Esophagus (tissue), 2 donors: Measurements from ENCODE around the gene RCOR1. TPM values are rescaled to one million over a fixed set of nuclear protein-coding genes. Genes with fewer than 3 reads are reported as not detected.
"Not testable (repeated sequence)": the region's sequence is repeated elsewhere in the genome, so short reads cannot be mapped to it uniquely, and the experiment has no call there.

ENCODE experiments used
- H3K27ac ChIP-seq, 2 donors: one replicate each; pipeline ENCODE4 v1.5.1; 2013; ENCODE audit warnings: low read depth in 2 of 2, mild to moderate bottlenecking in 2 of 2, inconsistent platforms in 1 of 2, low read length in 1 of 2, moderate library complexity in 1 of 2
- H3K27me3 ChIP-seq, 2 donors: one replicate each; pipeline ENCODE4 v1.6.1; 2013; ENCODE audit warnings: low read length in 2 of 2, control low read depth in 1 of 2, mild to moderate bottlenecking in 1 of 2; ENCODE audit not compliant: insufficient read depth in 2 of 2, control insufficient read depth in 1 of 2
- H3K36me3 ChIP-seq, 2 donors: one replicate each; pipeline ENCODE4 v1.6.1; 2013; ENCODE audit warnings: low read length in 1 of 2; ENCODE audit not compliant: control insufficient read depth in 2 of 2, insufficient read depth in 2 of 2
- H3K4me1 ChIP-seq, 2 donors: one replicate each; pipeline ENCODE4 v1.6.1; 2013; ENCODE audit warnings: low read length in 1 of 2; ENCODE audit not compliant: control insufficient read depth in 2 of 2, insufficient read depth in 2 of 2
- H3K4me3 ChIP-seq, 2 donors: one replicate each; pipeline ENCODE4 v1.5.1; 2013; ENCODE audit warnings: low read length in 2 of 2, mild to moderate bottlenecking in 2 of 2, low read depth in 1 of 2, moderate library complexity in 1 of 2
- H3K9me3 ChIP-seq, 2 donors: one replicate each; pipeline ENCODE4 v1.6.1; 2013; ENCODE audit warnings: mild to moderate bottlenecking in 2 of 2, low read depth in 1 of 2, low read length in 1 of 2, moderate library complexity in 1 of 2; ENCODE audit not compliant: control insufficient read depth in 2 of 2, insufficient read depth in 1 of 2
- WGBS, 2 donors: extraction: QIAGEN DNeasy Blood & Tissue Kit; methylation state at CpG; one replicate each; pipeline ENCODE4 v1.1.7; 2013; 5-methylcytosine and 5-hydroxymethylcytosine counted together
- polyA plus RNA-seq, 2 donors: library from polyadenylated mRNA; stranded (reverse); fragments of 200-250 nt; gene quantifications; one replicate each; pipeline ENCODE4 v1.2.3, GENCODE V29; 2013
- donor health status: healthy with polysubstance abuse.
- donor health status: Bipolar disorder and iron deficiency.

Gene RCOR1
- 10 to 100 TPM; 11.8 to 19.3 TPM for polyA plus RNA-seq

- H3K4me1 ChIP-seq = peaks cover 0 to 3% of the 10 kb centered on the region in 2 donors
- no peaks in the 10 kb centered on the region for H3K27me3 ChIP-seq
- H3K27ac ChIP-seq = peak within 1 kb of the TSS; percentile 99 to 100
- no peaks in the 10 kb centered on the region for H3K9me3 ChIP-seq
- H3K4me3 ChIP-seq = peak within 1 kb of the TSS; percentile 89 to 93
- 0 to 1% methylated on average over 36 to 96 of the region's 96 CpGs for WGBS, 2 donors
- no peaks in the 10 kb centered on the region for H3K36me3 ChIP-seq
Measured at GRCh38 chr14:102591944-102592762, at the start of gene RCOR1. TSS of gene RCOR1 (plus strand) at chr14:102592649. CDS start at chr14:102592887, 238 bp downstream.

- peak overlapping the region; percentile 18 to 36 for H3K4me3 ChIP-seq
- 15 to 21% methylated on average over 42 to 43 of the region's 43 CpGs for WGBS, 2 donors
- H3K4me1 ChIP-seq = peaks cover 3 to 15% of the 10 kb centered on the region in 2 donors
- H3K27ac ChIP-seq = peak overlapping the region; percentile 64 to 92
- no peaks in the 10 kb centered on the region for H3K36me3 ChIP-seq
- H3K27me3 ChIP-seq = peaks cover 0 to 5% of the 10 kb centered on the region in 2 donors
- H3K9me3 ChIP-seq = peaks cover 0 to 3% of the 10 kb centered on the region in 2 donors
Measured at GRCh38 chr14:102544046-102544746, 48.3 kb upstream of the RCOR1 start.

GRCh38 chr14:102544747-102545460 lies 47.5 kb upstream of the RCOR1 start:
- WGBS, 2 donors = 9% methylated on average over 62 to 66 of the region's 66 CpGs
- H3K4me3 ChIP-seq = peak overlapping the region; percentile 18 to 36
- H3K27ac ChIP-seq = peak overlapping the region; percentile 64 to 92
- no peaks in the 10 kb centered on the region for H3K36me3 ChIP-seq
- H3K27me3 ChIP-seq = peaks cover 0 to 5% of the 10 kb centered on the region in 2 donors
- peaks cover 0 to 3% of the 10 kb centered on the region in 2 donors for H3K9me3 ChIP-seq
- peaks cover 3 to 15% of the 10 kb centered on the region in 2 donors for H3K4me1 ChIP-seq

- Histone ChIP-seq H3K27me3 (peaks cover 0 to 5% of the 10 kb centered on the region in 2 donors), H3K9me3 (peaks cover 0 to 3% of the 10 kb centered on the region in 2 donors), H3K27ac (peak overlapping the region; percentile 42 to 92), H3K36me3 (no peaks in the 10 kb centered on the region), H3K4me1 (peaks cover 3 to 15% of the 10 kb centered on the region in 2 donors), H3K4me3 (peak overlapping the region in 1 of 2 donors; percentile 36)
- 47 to 48% methylated on average over 29 of the region's 29 CpGs for WGBS, 2 donors
Measured at GRCh38 chr14:102545461-102546265, 46.8 kb upstream of the RCOR1 start.

- peaks cover 0 to 5% of the 10 kb centered on the region in 2 donors for H3K27me3 ChIP-seq
- 54 to 64% methylated on average over 3 of the region's 3 CpGs for WGBS, 2 donors
Measured at GRCh38 chr14:102548616-102549240, 43.7 kb upstream of the RCOR1 start.

GRCh38 chr14:102550927-102551401 lies 41.5 kb upstream of the RCOR1 start:
- H3K27me3 ChIP-seq, H3K4me3 ChIP-seq, H3K27ac ChIP-seq, H3K36me3 ChIP-seq, H3K4me1 ChIP-seq, H3K9me3 ChIP-seq: not testable (repeated sequence)
- WGBS, 2 donors = 76 to 81% methylated on average over 3 of the region's 3 CpGs

More at GRCh38 chr14:102548616-102549240, 43.7 kb upstream of the RCOR1 start:
- H3K36me3 ChIP-seq = no peaks in the 10 kb centered on the region
- H3K4me1 ChIP-seq = peaks cover 3 to 12% of the 10 kb centered on the region in 2 donors
- no peak overlapping the region for H3K4me3 ChIP-seq
- peaks cover 0 to 3% of the 10 kb centered on the region in 2 donors for H3K9me3 ChIP-seq
- no peak overlapping the region for H3K27ac ChIP-seq

- H3K4me3 ChIP-seq = peak overlapping the region; percentile 33 to 40
- H3K4me1 ChIP-seq = peaks cover 0 to 2% of the 10 kb centered on the region in 2 donors
- H3K36me3 ChIP-seq = no peaks in the 10 kb centered on the region
- 56 to 59% methylated on average over 14 of the region's 14 CpGs for WGBS, 2 donors
- H3K27me3 ChIP-seq = no peaks in the 10 kb centered on the region
- H3K9me3 ChIP-seq = peaks cover 0 to 3% of the 10 kb centered on the region in 2 donors
- peak overlapping the region; percentile 78 to 97 for H3K27ac ChIP-seq
Measured at GRCh38 chr14:102551995-102552705, 40.3 kb upstream of the RCOR1 start.
